Trophoblast cell (in vitro differentiated cells and primary cell): ENCODE results near the gene SLAMF9.

Experiments used
- DNase-seq, 2 donors: peaks; one replicate each; pipeline ENCODE4 v3.0.0-alpha.2; 2016
- H2AFZ ChIP-seq: 2 replicates; pipeline ENCODE4 v1.6.1; 2013; ENCODE audit warnings: low read length, moderate library complexity, mild to moderate bottlenecking; ENCODE audit not compliant: insufficient read depth, poor library complexity
- H2AK5ac ChIP-seq: 2 replicates; pipeline ENCODE4 v1.6.1; 2013; ENCODE audit warnings: mild to moderate bottlenecking, low read length
- H2BK120ac ChIP-seq: 2 replicates; pipeline ENCODE4 v1.6.1; 2013; ENCODE audit warnings: low read length, mild to moderate bottlenecking, moderate library complexity; ENCODE audit not compliant: insufficient read depth, poor library complexity
- H2BK12ac ChIP-seq: 2 replicates; pipeline ENCODE4 v1.6.1; 2013; ENCODE audit warnings: mild to moderate bottlenecking, low read length, moderate library complexity
- H2BK5ac ChIP-seq: 2 replicates; pipeline ENCODE4 v1.6.1; 2013; ENCODE audit warnings: low read length, low read depth, moderate library complexity, mild to moderate bottlenecking; ENCODE audit not compliant: poor library complexity
- H3K14ac ChIP-seq: 2 replicates; pipeline ENCODE4 v1.6.1; 2013; ENCODE audit warnings: mild to moderate bottlenecking, low read length
- H3K18ac ChIP-seq: 2 replicates; pipeline ENCODE4 v1.6.1; 2013; ENCODE audit warnings: mild to moderate bottlenecking, low read length
- H3K23ac ChIP-seq: 2 replicates; pipeline ENCODE4 v1.6.1; 2013; ENCODE audit warnings: low read length
- H3K27ac ChIP-seq: 2 replicates; pipeline ENCODE4 v1.5.1; 2013; ENCODE audit warnings: low read depth, mild to moderate bottlenecking, inconsistent platforms, low read length, moderate library complexity
- H3K27me3 ChIP-seq: 2 replicates; pipeline ENCODE4 v1.6.1; 2013; ENCODE audit warnings: inconsistent platforms, mild to moderate bottlenecking, low read length, moderate library complexity; ENCODE audit not compliant: insufficient read depth
- H3K36me3 ChIP-seq, 2 experiments: 1 replicate in 1 of 2; 2 replicates in 1 of 2; pipeline ENCODE4 v1.6.1; 2013; ENCODE audit warnings: low read length in 2 of 2, mild to moderate bottlenecking in 2 of 2, moderate library complexity in 1 of 2; ENCODE audit not compliant: insufficient read depth in 2 of 2, control insufficient read depth in 1 of 2
- H3K4ac ChIP-seq: 2 replicates; pipeline ENCODE4 v1.6.1; 2013; ENCODE audit warnings: low read depth, mild to moderate bottlenecking, low read length, moderate library complexity
- H3K4me1 ChIP-seq, 2 experiments: 1 replicate in 1 of 2; 2 replicates in 1 of 2; pipeline ENCODE4 v1.6.1; 2013; ENCODE audit warnings: low read length in 2 of 2, mild to moderate bottlenecking in 2 of 2, moderate library complexity in 1 of 2; ENCODE audit not compliant: insufficient read depth in 2 of 2, control insufficient read depth in 1 of 2
- H3K4me2 ChIP-seq: 2 replicates; pipeline ENCODE4 v1.6.1; 2013; ENCODE audit warnings: inconsistent platforms, mild to moderate bottlenecking, low read length, moderate library complexity
- H3K4me3 ChIP-seq: 2 replicates; pipeline ENCODE4 v1.5.1; 2013; ENCODE audit warnings: mild to moderate bottlenecking, low read depth, low read length, inconsistent platforms
- H3K79me1 ChIP-seq: one replicate; pipeline ENCODE4 v1.6.1; 2013; ENCODE audit warnings: low read length
- H3K79me2 ChIP-seq: 2 replicates; pipeline ENCODE4 v1.6.1; 2013; ENCODE audit warnings: low read length, mild to moderate bottlenecking; ENCODE audit not compliant: control insufficient read depth, insufficient read depth, poor library complexity
- H3K9ac ChIP-seq: 2 replicates; pipeline ENCODE4 v1.6.1; 2013; ENCODE audit warnings: mild to moderate bottlenecking, low read length
- H3K9me3 ChIP-seq: 2 replicates; pipeline ENCODE4 v1.6.1; 2013; ENCODE audit warnings: low read depth, mild to moderate bottlenecking, control low read depth, inconsistent platforms, low read length; ENCODE audit not compliant: insufficient read depth
- H4K12ac ChIP-seq: 2 replicates; pipeline ENCODE4 v1.6.1; 2013; ENCODE audit warnings: low read depth, mild to moderate bottlenecking, low read length, moderate library complexity
- H4K8ac ChIP-seq: 2 replicates; pipeline ENCODE4 v1.6.1; 2013; ENCODE audit warnings: low read depth, mild to moderate bottlenecking, low read length, moderate library complexity
- H4K91ac ChIP-seq: one replicate; pipeline ENCODE4 v1.6.1; 2013; ENCODE audit warnings: low read depth, mild to moderate bottlenecking, low read length, moderate library complexity
- WGBS: extraction: QIAGEN DNeasy Blood & Tissue Kit; methylation state at CpG from one replicate; pipeline ENCODE4 v1.1.7; 2013; ENCODE audit warnings: missing lambda C conversion rate; ENCODE audit not compliant: insufficient read length, insufficient coverage; ENCODE audit errors: extremely low coverage; 5-methylcytosine and 5-hydroxymethylcytosine counted together

SLAMF9 gene

GRCh38 chr1:159933347-159933746 is 20.7 kb downstream of the SLAMF9 start:
- H2AFZ ChIP-seq: no peak overlapping the region
- no CpG with 5 or more reads among the region's 4 CpGs for WGBS
- H3K9me3 ChIP-seq: peaks cover 2% of the 10 kb centered on the region

GRCh38 chr1:159932296-159933285 is 21.4 kb downstream of the SLAMF9 start:
- Histone ChIP-seq H3K4ac (no peak overlapping the region), H3K4me2 (no peak overlapping the region), H3K79me1 (no peaks in the 10 kb centered on the region), H2BK5ac (no peak overlapping the region), H3K18ac (no peak overlapping the region), H3K23ac (no peak overlapping the region), H2BK12ac (no peak overlapping the region), H4K12ac (no peak overlapping the region), H3K27me3 (no peaks in the 10 kb centered on the region), H3K14ac (no peak overlapping the region), H2AK5ac (no peak overlapping the region), H3K79me2 (no peaks in the 10 kb centered on the region), H3K9me3 (peaks cover 2% of the 10 kb centered on the region), H3K9ac (no peak overlapping the region), H3K4me1 (peaks cover 3 to 10% of the 10 kb centered on the region in 2 experiments), H3K27ac (no peak overlapping the region), H3K36me3 (peaks cover 7 to 9% of the 10 kb centered on the region in 2 experiments), H4K91ac (no peak overlapping the region), H2AFZ (no peak overlapping the region), H3K4me3 (no peak overlapping the region), H4K8ac (no peak overlapping the region), H2BK120ac (no peak overlapping the region)
- WGBS: no CpG with 5 or more reads among the region's 16 CpGs
- DNase-seq: peak in 1 of 2 donors; percentile 48

More at GRCh38 chr1:159933347-159933746, 20.7 kb downstream of the SLAMF9 start:
- Histone ChIP-seq H3K4ac (no peak overlapping the region), H4K12ac (no peak overlapping the region), H3K23ac (no peak overlapping the region), H3K79me1 (no peaks in the 10 kb centered on the region), H4K8ac (no peak overlapping the region), H3K79me2 (no peaks in the 10 kb centered on the region), H3K4me3 (no peak overlapping the region), H4K91ac (no peak overlapping the region), H2AK5ac (no peak overlapping the region), H2BK120ac (no peak overlapping the region), H3K27me3 (no peaks in the 10 kb centered on the region), H3K14ac (no peak overlapping the region), H3K4me1 (peaks cover 3 to 11% of the 10 kb centered on the region in 2 experiments), H3K36me3 (peaks cover 7 to 9% of the 10 kb centered on the region in 2 experiments), H3K27ac (no peak overlapping the region), H2BK12ac (no peak overlapping the region), H3K9ac (no peak overlapping the region), H3K4me2 (no peak overlapping the region), H3K18ac (no peak overlapping the region), H2BK5ac (no peak overlapping the region)
- DNase-seq: peak in 1 of 2 donors; percentile 57

DNA sequence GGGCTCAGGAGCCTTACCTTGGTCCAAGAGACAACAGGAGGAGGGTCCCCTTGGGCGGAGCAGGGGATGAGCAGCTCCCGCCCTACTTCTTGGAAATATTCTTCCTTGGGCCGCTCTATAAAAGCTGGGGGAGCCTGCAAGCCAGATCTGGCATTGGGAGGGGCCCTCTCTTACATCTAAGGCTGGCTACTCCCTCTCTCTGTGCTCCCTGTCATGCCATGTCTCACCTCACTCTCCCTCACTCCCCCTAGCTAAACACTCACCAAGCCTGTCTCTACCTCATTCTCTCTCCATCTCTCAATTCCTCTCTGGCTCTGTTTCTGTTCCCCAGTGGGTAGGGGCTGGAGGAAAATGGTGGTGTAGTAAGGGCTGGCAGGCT is 22.3 kb downstream of the SLAMF9 start:
- Histone ChIP-seq H2BK12ac (no peak overlapping the region), H3K18ac (no peak overlapping the region), H3K36me3 (peaks cover 12 to 14% of the 10 kb centered on the region in 2 experiments), H3K79me1 (no peaks in the 10 kb centered on the region), H3K9ac (no peak overlapping the region), H3K9me3 (peaks cover 2% of the 10 kb centered on the region), H4K12ac (no peak overlapping the region), H3K14ac (no peak overlapping the region), H4K8ac (no peak overlapping the region), H3K4me1 (peaks cover 3 to 10% of the 10 kb centered on the region in 2 experiments), H2BK120ac (no peak overlapping the region), H2BK5ac (no peak overlapping the region), H3K4me2 (no peak overlapping the region), H2AFZ (no peak overlapping the region), H3K79me2 (no peaks in the 10 kb centered on the region), H2AK5ac (no peak overlapping the region), H3K4ac (no peak overlapping the region), H3K4me3 (no peak overlapping the region), H3K23ac (no peak overlapping the region), H3K27me3 (no peaks in the 10 kb centered on the region), H4K91ac (no peak overlapping the region), H3K27ac (no peak overlapping the region)
- DNase-seq: no peak
- WGBS: no CpG with 5 or more reads among the region's 3 CpGs

GRCh38 chr1:159931101-159931794 is 22.8 kb downstream of the SLAMF9 start:
- no peak overlapping the region for H3K9ac ChIP-seq

More at GRCh38 chr1:159931101-159931794, 22.8 kb downstream of the SLAMF9 start:
- no peak overlapping the region for H3K4me3 ChIP-seq
- H3K79me1 ChIP-seq: no peaks in the 10 kb centered on the region
- no peak overlapping the region for H2BK5ac ChIP-seq
- no peak overlapping the region for H3K4ac ChIP-seq
- no peak overlapping the region for H3K14ac ChIP-seq
- H3K23ac ChIP-seq: no peak overlapping the region
- peaks cover 2% of the 10 kb centered on the region for H3K9me3 ChIP-seq
- H2AFZ ChIP-seq: no peak overlapping the region
- no peak overlapping the region for H2BK120ac ChIP-seq
- H3K27me3 ChIP-seq: no peaks in the 10 kb centered on the region
- H3K36me3 ChIP-seq: peaks cover 12 to 14% of the 10 kb centered on the region in 2 experiments
- H4K8ac ChIP-seq: no peak overlapping the region
- no peak overlapping the region for H2BK12ac ChIP-seq
- no peaks in the 10 kb centered on the region for H3K79me2 ChIP-seq
- H2AK5ac ChIP-seq: no peak overlapping the region
- H3K27ac ChIP-seq: no peak overlapping the region
- no peak overlapping the region for H4K91ac ChIP-seq
- H3K4me1 ChIP-seq: peaks cover 3 to 10% of the 10 kb centered on the region in 2 experiments
- no peak overlapping the region for H4K12ac ChIP-seq
- no peak for DNase-seq
- WGBS: no CpG with 5 or more reads among the region's 13 CpGs
- no peak overlapping the region for H3K4me2 ChIP-seq
- H3K18ac ChIP-seq: no peak overlapping the region
